HepG2 (cell line): ENCODE data around the gene UHMK1.

Experiments used
- AHDC1 ChIP-seq: sonication (generic); formaldehyde crosslinking; IDR thresholded peaks from 2 replicates; pipeline ENCODE4 v1.5.1; 2020; ENCODE audit warnings: mild to moderate bottlenecking, missing genetic modification reagents, borderline replicate concordance
- ATF4 ChIP-seq, 2 experiments: fragments of 450-650 bp in 1 of 2; sonication (generic) in 1 of 2; formaldehyde crosslinking; IDR thresholded peaks; 2 replicates each; pipeline versions ENCODE4 v1.5.0 to v1.8.0; 2020 to 2022; ENCODE audit warnings: mild to moderate bottlenecking in 1 of 2, missing genetic modification reagents in 1 of 2
- ETV5 ChIP-seq: IDR thresholded peaks from 2 replicates; pipeline ENCODE4 v1.6.1; 2018; ENCODE audit warnings: missing biosample characterization, missing genetic modification reagents, inconsistent platforms, borderline replicate concordance
- HOXA7 ChIP-seq: sonication (generic); formaldehyde crosslinking; IDR thresholded peaks from 2 replicates; pipeline ENCODE4 v1.8.1; 2022; ENCODE audit warnings: mild to moderate bottlenecking, missing genetic modification reagents, moderate library complexity
- MXD1 ChIP-seq: sonication (generic); formaldehyde crosslinking; IDR thresholded peaks from 2 replicates; pipeline ENCODE4 v1.4.0; 2020; ENCODE audit warnings: mild to moderate bottlenecking, missing genetic modification reagents
- NR1H2 ChIP-seq: sonication (generic); formaldehyde crosslinking; IDR thresholded peaks from 2 replicates; pipeline ENCODE4 v1.8.1; 2022; ENCODE audit warnings: low read depth, missing genetic modification reagents, borderline replicate concordance
- PRPF4 ChIP-seq: fragments of 200-400 bp; formaldehyde crosslinking; IDR thresholded peaks from 2 replicates; pipeline ENCODE4 v1.6.1; 2016; ENCODE audit warnings: low read length, low read depth; ENCODE audit not compliant: poor library complexity, severe bottlenecking
- ZBTB2 ChIP-seq: sonication (generic); formaldehyde crosslinking; IDR thresholded peaks from 2 replicates; pipeline ENCODE4 v1.8.0; 2022; ENCODE audit warnings: low read depth, missing genetic modification reagents
- ZNF121 ChIP-seq: sonication (generic); formaldehyde crosslinking; IDR thresholded peaks from 2 replicates; pipeline ENCODE4 v1.5.0; 2020; ENCODE audit warnings: mild to moderate bottlenecking, missing genetic modification reagents

GRCh38 chr1:162498496-162498810, 835 bp downstream of the UHMK1 start:
- TF ChIP-seq ZBTB2 (CRISPR knock-in tag), result no peak
- TF ChIP-seq ATF4 (CRISPR knock-in tag; IDR thresholded peaks at IDR 0.05), result no peak
- no peak for TF ChIP-seq PRPF4
- no peak for TF ChIP-seq ETV5
- no peak for TF ChIP-seq ZNF121
- no peak for TF ChIP-seq NR1H2 (CRISPR knock-in tag)
- no peak for TF ChIP-seq HOXA7 (CRISPR knock-in tag)
- TF ChIP-seq AHDC1 (CRISPR knock-in tag), result no peak
- TF ChIP-seq MXD1, result no peak
